GM12801 (cell line): ENCODE results near the gene MROH7.

ENCODE experiments used
- CTCF ChIP-seq: IDR thresholded peaks from one replicate; pipeline ENCODE4 v1.5.1; 2011; ENCODE audit warnings: control low read depth; ENCODE audit not compliant: insufficient read length; ENCODE audit errors: extremely low read depth

MROH7 gene

GRCh38 chr1:54683453-54683852 is 41.9 kb downstream of the MROH7 start:
- TF ChIP-seq CTCF: no peak

GRCh38 chr1:54685335-54685905 is 43.8 kb downstream of the MROH7 start:
- TF ChIP-seq CTCF: no peak

GRCh38 chr1:54686155-54686554 is 44.6 kb downstream of the MROH7 start:
- no peak for TF ChIP-seq CTCF

- TF ChIP-seq CTCF: no peak
Measured at GRCh38 chr1:54694771-54695170, 53.2 kb downstream of the MROH7 start.

GRCh38 chr1:54695221-54695620 is 53.6 kb downstream of the MROH7 start:
- TF ChIP-seq CTCF: no peak

GRCh38 chr1:54695764-54696163 is 54.2 kb downstream of the MROH7 start:
- TF ChIP-seq CTCF: no peak

GRCh38 chr1:54696262-54696661 is 54.7 kb downstream of the MROH7 start:
- TF ChIP-seq CTCF: no peak
